Measurements from ENCODE around the gene ORC6.
"Not testable (repeated sequence)": the region's sequence is repeated elsewhere in the genome, so short reads cannot be mapped to it uniquely, and the experiment has no call there.

The ORC6 gene, protein sequence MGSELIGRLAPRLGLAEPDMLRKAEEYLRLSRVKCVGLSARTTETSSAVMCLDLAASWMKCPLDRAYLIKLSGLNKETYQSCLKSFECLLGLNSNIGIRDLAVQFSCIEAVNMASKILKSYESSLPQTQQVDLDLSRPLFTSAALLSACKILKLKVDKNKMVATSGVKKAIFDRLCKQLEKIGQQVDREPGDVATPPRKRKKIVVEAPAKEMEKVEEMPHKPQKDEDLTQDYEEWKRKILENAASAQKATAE

GRCh38 chr16:46689365-46690280 is at the start of gene ORC6:
TSS of gene ORC6 (plus strand) at chr16:46689659. CDS start at chr16:46689706, 47 bp downstream.
- H3K36me3 ChIP-seq (ENCODE audit: control insufficient read depth in 1 of 2, insufficient read depth in 2 of 2, low read length in 2 of 2), result no peaks in the 10 kb centered on the region
- H3K27ac ChIP-seq (ENCODE audit: low read depth, low read length), result peak within 1 kb of the TSS; percentile 97
- peak within 1 kb of the TSS; percentile 87 to 94 for H3K9ac ChIP-seq (ENCODE audit: low read depth in 1 of 2, low read length in 2 of 2)
- peak within 1 kb of the TSS; percentile 77 to 98 for H3K4me3 ChIP-seq (ENCODE audit: low read depth in 1 of 2, low read length in 2 of 2)
- no peaks in the 10 kb centered on the region for H3K27me3 ChIP-seq (ENCODE audit: control insufficient read depth in 1 of 2, insufficient read depth in 2 of 2, low read length in 2 of 2)
- no peaks in the 10 kb centered on the region for H3K9me3 ChIP-seq (ENCODE audit: control insufficient read depth in 1 of 2, low read length in 2 of 2)
- peaks cover 44% of the 10 kb centered on the region in 2 donors for H3K4me1 ChIP-seq (ENCODE audit: control insufficient read depth in 1 of 2, insufficient read depth in 2 of 2, low read length in 2 of 2)

GRCh38 chr16:46648656-46649055 is 40.8 kb upstream of the ORC6 start:
- Histone ChIP-seq H3K4me1 (ENCODE audit: control insufficient read depth in 1 of 2, insufficient read depth in 2 of 2, low read length in 2 of 2) (no peaks in the 10 kb centered on the region), H3K9ac (ENCODE audit: low read depth in 1 of 2, low read length in 2 of 2) (no peak overlapping the region), H3K27me3 (ENCODE audit: control insufficient read depth in 1 of 2, insufficient read depth in 2 of 2, low read length in 2 of 2) (no peaks in the 10 kb centered on the region), H3K4me3 (ENCODE audit: low read depth in 1 of 2, low read length in 2 of 2) (no peak overlapping the region), H3K27ac (ENCODE audit: low read depth, low read length) (no peak overlapping the region), H3K36me3 (ENCODE audit: control insufficient read depth in 1 of 2, insufficient read depth in 2 of 2, low read length in 2 of 2) (no peaks in the 10 kb centered on the region), H3K9me3 (ENCODE audit: control insufficient read depth in 1 of 2, low read length in 2 of 2) (no peaks in the 10 kb centered on the region)

- Histone ChIP-seq H3K4me1 (ENCODE audit: control insufficient read depth in 1 of 2, insufficient read depth in 2 of 2, low read length in 2 of 2) (no peaks in the 10 kb centered on the region), H3K9ac (ENCODE audit: low read depth in 1 of 2, low read length in 2 of 2) (no peak overlapping the region), H3K36me3 (ENCODE audit: control insufficient read depth in 1 of 2, insufficient read depth in 2 of 2, low read length in 2 of 2) (no peaks in the 10 kb centered on the region), H3K4me3 (ENCODE audit: low read depth in 1 of 2, low read length in 2 of 2) (no peak overlapping the region), H3K27me3 (ENCODE audit: control insufficient read depth in 1 of 2, insufficient read depth in 2 of 2, low read length in 2 of 2) (no peaks in the 10 kb centered on the region), H3K9me3 (ENCODE audit: control insufficient read depth in 1 of 2, low read length in 2 of 2) (no peaks in the 10 kb centered on the region), H3K27ac (ENCODE audit: low read depth, low read length) (no peak overlapping the region)
Observed at GRCh38 chr16:46649588-46650253, 39.7 kb upstream of the ORC6 start.

GRCh38 chr16:46650254-46650623 is 39.2 kb upstream of the ORC6 start:
- Histone ChIP-seq H3K27me3 (ENCODE audit: control insufficient read depth in 1 of 2, insufficient read depth in 2 of 2, low read length in 2 of 2) (no peaks in the 10 kb centered on the region), H3K36me3 (ENCODE audit: control insufficient read depth in 1 of 2, insufficient read depth in 2 of 2, low read length in 2 of 2) (no peaks in the 10 kb centered on the region), H3K27ac (ENCODE audit: low read depth, low read length) (no peak overlapping the region), H3K9me3 (ENCODE audit: control insufficient read depth in 1 of 2, low read length in 2 of 2) (no peaks in the 10 kb centered on the region), H3K4me1 (ENCODE audit: control insufficient read depth in 1 of 2, insufficient read depth in 2 of 2, low read length in 2 of 2) (no peaks in the 10 kb centered on the region), H3K4me3 (ENCODE audit: low read depth in 1 of 2, low read length in 2 of 2) (no peak overlapping the region), H3K9ac (ENCODE audit: low read depth in 1 of 2, low read length in 2 of 2) (no peak overlapping the region)

DNA sequence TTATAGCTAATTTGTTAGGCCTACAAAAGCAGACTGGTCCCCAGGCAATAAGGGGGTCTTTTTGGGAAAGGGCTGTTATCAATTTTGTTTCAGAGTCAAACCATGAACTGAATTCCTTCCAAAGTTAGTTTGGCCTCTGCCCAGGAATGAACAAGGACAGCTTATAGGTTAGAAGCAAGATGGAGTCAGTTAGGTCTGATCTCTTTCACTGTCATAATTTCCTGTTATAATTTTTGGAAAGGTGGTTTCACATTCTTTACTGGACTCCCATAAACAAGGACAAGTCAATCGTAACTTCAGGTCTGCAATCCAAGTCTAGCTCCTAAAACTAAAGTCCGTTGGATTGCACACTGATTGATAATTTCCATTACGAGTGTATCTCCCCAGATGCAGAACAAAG is 38.2 kb upstream of the ORC6 start:
- Histone ChIP-seq H3K4me1 (ENCODE audit: control insufficient read depth in 1 of 2, insufficient read depth in 2 of 2, low read length in 2 of 2) (no peaks in the 10 kb centered on the region), H3K4me3 (ENCODE audit: low read depth in 1 of 2, low read length in 2 of 2) (no peak overlapping the region), H3K36me3 (ENCODE audit: control insufficient read depth in 1 of 2, insufficient read depth in 2 of 2, low read length in 2 of 2) (no peaks in the 10 kb centered on the region), H3K9me3 (ENCODE audit: control insufficient read depth in 1 of 2, low read length in 2 of 2) (no peaks in the 10 kb centered on the region), H3K27me3 (ENCODE audit: control insufficient read depth in 1 of 2, insufficient read depth in 2 of 2, low read length in 2 of 2) (no peaks in the 10 kb centered on the region), H3K27ac (ENCODE audit: low read depth, low read length) (no peak overlapping the region), H3K9ac (ENCODE audit: low read depth in 1 of 2, low read length in 2 of 2) (no peak overlapping the region)

GRCh38 chr16:46658925-46659324 is 30.5 kb upstream of the ORC6 start:
- H3K27ac ChIP-seq (ENCODE audit: low read depth, low read length), result no peak overlapping the region
- no peaks in the 10 kb centered on the region for H3K4me1 ChIP-seq (ENCODE audit: control insufficient read depth in 1 of 2, insufficient read depth in 2 of 2, low read length in 2 of 2)
- H3K27me3 ChIP-seq (ENCODE audit: control insufficient read depth in 1 of 2, insufficient read depth in 2 of 2, low read length in 2 of 2), result no peaks in the 10 kb centered on the region
- H3K9me3 ChIP-seq (ENCODE audit: control insufficient read depth in 1 of 2, low read length in 2 of 2), result no peaks in the 10 kb centered on the region
- peaks cover 26 to 47% of the 10 kb centered on the region in 2 donors for H3K36me3 ChIP-seq (ENCODE audit: control insufficient read depth in 1 of 2, insufficient read depth in 2 of 2, low read length in 2 of 2)
- H3K9ac ChIP-seq (ENCODE audit: low read depth in 1 of 2, low read length in 2 of 2), result no peak overlapping the region
- no peak overlapping the region for H3K4me3 ChIP-seq (ENCODE audit: low read depth in 1 of 2, low read length in 2 of 2)

- H3K27me3 ChIP-seq (ENCODE audit: control insufficient read depth in 1 of 2, insufficient read depth in 2 of 2, low read length in 2 of 2), result no peaks in the 10 kb centered on the region
- no peaks in the 10 kb centered on the region for H3K9me3 ChIP-seq (ENCODE audit: control insufficient read depth in 1 of 2, low read length in 2 of 2)
- H3K4me3 ChIP-seq (ENCODE audit: low read depth in 1 of 2, low read length in 2 of 2), result no peak overlapping the region
- no peak overlapping the region for H3K27ac ChIP-seq (ENCODE audit: low read depth, low read length)
- H3K4me1 ChIP-seq (ENCODE audit: control insufficient read depth in 1 of 2, insufficient read depth in 2 of 2, low read length in 2 of 2), result no peaks in the 10 kb centered on the region
- peaks cover 30 to 72% of the 10 kb centered on the region in 2 donors for H3K36me3 ChIP-seq (ENCODE audit: control insufficient read depth in 1 of 2, insufficient read depth in 2 of 2, low read length in 2 of 2)
- no peak overlapping the region for H3K9ac ChIP-seq (ENCODE audit: low read depth in 1 of 2, low read length in 2 of 2)
Observed at GRCh38 chr16:46662123-46662522, 27.3 kb upstream of the ORC6 start.

DNA sequence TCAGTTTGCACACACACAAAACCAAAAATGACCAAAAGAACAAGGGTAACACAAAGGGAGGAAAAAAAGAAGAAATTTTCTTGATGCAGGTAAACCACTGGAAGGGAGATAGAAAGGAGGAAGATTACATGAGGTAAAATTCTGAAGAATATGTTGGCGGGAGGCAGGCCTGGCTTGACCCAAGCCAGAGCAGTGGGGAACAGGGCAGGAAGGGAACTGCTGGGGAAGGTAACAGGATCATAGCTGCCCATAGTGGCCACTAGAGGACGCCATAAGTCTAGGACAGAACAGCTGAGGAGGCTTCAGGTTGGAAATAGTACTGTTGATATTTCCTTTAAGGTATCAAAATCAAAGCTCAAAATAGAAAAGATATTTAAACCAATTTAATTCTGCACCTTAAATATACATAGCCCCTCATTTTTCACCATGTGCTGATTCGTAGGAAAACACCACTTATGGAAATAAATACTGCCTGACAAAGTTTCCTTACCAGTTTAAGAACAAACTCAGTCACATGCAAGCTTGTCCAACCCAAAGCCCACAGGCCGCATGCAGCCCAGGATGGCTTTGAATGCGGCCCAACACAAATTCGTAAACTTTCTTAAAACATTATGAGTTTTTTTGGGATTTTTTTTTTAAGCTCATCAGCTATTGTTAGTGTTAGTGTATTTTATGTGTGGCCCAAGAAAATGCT is 16.0 kb upstream of the ORC6 start:
- Histone ChIP-seq H3K4me3 (ENCODE audit: low read depth in 1 of 2, low read length in 2 of 2) (no peak overlapping the region), H3K4me1 (ENCODE audit: control insufficient read depth in 1 of 2, insufficient read depth in 2 of 2, low read length in 2 of 2) (no peaks in the 10 kb centered on the region), H3K9ac (ENCODE audit: low read depth in 1 of 2, low read length in 2 of 2) (no peak overlapping the region), H3K27me3 (ENCODE audit: control insufficient read depth in 1 of 2, insufficient read depth in 2 of 2, low read length in 2 of 2) (no peaks in the 10 kb centered on the region), H3K9me3 (ENCODE audit: control insufficient read depth in 1 of 2, low read length in 2 of 2) (no peaks in the 10 kb centered on the region), H3K36me3 (ENCODE audit: control insufficient read depth in 1 of 2, insufficient read depth in 2 of 2, low read length in 2 of 2) (peaks cover 21 to 58% of the 10 kb centered on the region in 2 donors), H3K27ac (ENCODE audit: low read depth, low read length) (no peak overlapping the region)

DNA sequence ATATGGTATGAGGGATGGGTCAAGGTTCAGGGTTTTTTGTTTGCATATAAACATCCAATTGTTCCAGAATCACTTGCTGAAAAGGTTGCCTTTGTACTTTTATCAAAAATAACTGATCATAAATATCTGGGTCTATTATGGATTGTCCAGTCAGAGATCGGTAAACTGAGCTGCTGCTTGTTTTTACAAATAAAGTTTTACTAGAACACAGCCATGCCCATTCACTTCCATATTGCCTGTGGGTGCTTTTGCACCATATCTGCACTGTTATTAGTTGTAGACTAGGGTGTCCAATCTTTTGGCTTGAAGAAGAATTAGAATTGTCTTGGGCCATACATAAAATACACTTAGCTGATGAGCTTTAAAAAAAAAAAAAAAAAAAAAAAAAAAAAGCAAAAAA is 11.5 kb upstream of the ORC6 start:
- not testable (repeated sequence) for H3K9me3 ChIP-seq (ENCODE audit: control insufficient read depth in 1 of 2, low read length in 2 of 2); H3K27me3 ChIP-seq (ENCODE audit: control insufficient read depth in 1 of 2, insufficient read depth in 2 of 2, low read length in 2 of 2); H3K27ac ChIP-seq (ENCODE audit: low read depth, low read length); H3K4me3 ChIP-seq (ENCODE audit: low read depth in 1 of 2, low read length in 2 of 2); H3K9ac ChIP-seq (ENCODE audit: low read depth in 1 of 2, low read length in 2 of 2)
- peaks cover 5 to 22% of the 10 kb centered on the region in 2 donors for H3K4me1 ChIP-seq (ENCODE audit: control insufficient read depth in 1 of 2, insufficient read depth in 2 of 2, low read length in 2 of 2)
- peaks cover 6 to 47% of the 10 kb centered on the region in 2 donors for H3K36me3 ChIP-seq (ENCODE audit: control insufficient read depth in 1 of 2, insufficient read depth in 2 of 2, low read length in 2 of 2)
